WTC11 (cell line): Measurements from ENCODE around the gene ZFYVE28. TPM values are rescaled to one million over a fixed set of nuclear protein-coding genes. Genes with fewer than 3 reads are reported as not detected.

Source experiments
- ATAC-seq: fragments of 200-7000 bp; cut with Tn5 transposase; 2 replicates; pipeline ENCODE4 v1.10.0; 2021; ENCODE audit warnings: mild to moderate bottlenecking, moderate library complexity
- CTCF ChIA-PET: fragments of 300-600 bp; sonication (Branson Sonifier 250); formaldehyde crosslinking; loops from one replicate; lab custom pipeline; 2021; ENCODE audit warnings: antibody characterized with exemption; lab: Charles Lee
- POLR2A ChIA-PET: fragments of 350-600 bp; sonication (Branson Sonifier 250); formaldehyde crosslinking; loops from one replicate; lab custom pipeline; 2021; ENCODE audit warnings: antibody characterized with exemption; lab: Charles Lee
- DNase-seq: peaks from one replicate; pipeline ENCODE4 v3.0.0; 2021; ENCODE audit warnings: low spot score
- H3K27ac Mint-ChIP-seq: 2 replicates; pipeline ENCODE4 v1.8.0; 2021; ENCODE audit warnings: mixed read lengths
- H3K27me3 Mint-ChIP-seq: 2 replicates; pipeline ENCODE4 v1.8.0; 2021; ENCODE audit warnings: low read depth, mild to moderate bottlenecking, moderate library complexity, mixed read lengths
- H3K36me3 Mint-ChIP-seq: 2 replicates; pipeline ENCODE4 v1.8.0; 2021; ENCODE audit warnings: mixed read lengths
- H3K4me1 Mint-ChIP-seq: 2 replicates; pipeline ENCODE4 v1.8.0; 2022; ENCODE audit warnings: mixed read lengths
- H3K4me3 Mint-ChIP-seq: 2 replicates; pipeline ENCODE4 v1.8.0; 2021; ENCODE audit warnings: mild to moderate bottlenecking, moderate library complexity, mixed read lengths
- H3K9me3 Mint-ChIP-seq: 2 replicates; pipeline ENCODE4 v1.8.0; 2021; ENCODE audit warnings: mixed read lengths
- FOXP1 ChIP-seq: sonication (generic); formaldehyde crosslinking; IDR thresholded peaks from 2 replicates; pipeline ENCODE4 v1.8.0; 2022; ENCODE audit warnings: missing genetic modification reagents, mild to moderate bottlenecking, moderate library complexity, borderline replicate concordance
- GRHL2 ChIP-seq: fragments of 250-450 bp; sonication (Bioruptor Pico); IDR thresholded peaks from 2 replicates; pipeline ENCODE4 v1.8.0; 2022; ENCODE audit warnings: mild to moderate bottlenecking, moderate library complexity; ENCODE audit not compliant: insufficient replicate concordance, severe bottlenecking
- GTF2I ChIP-seq: fragments of 250-450 bp; sonication (Bioruptor Pico); conservative IDR thresholded peaks from 2 replicates; pipeline ENCODE4 v1.4.0; 2021; ENCODE audit warnings: mild to moderate bottlenecking
- NFE2L1 ChIP-seq: sonication (generic); formaldehyde crosslinking; IDR thresholded peaks from 2 replicates; pipeline ENCODE4 v1.8.1; 2023; ENCODE audit warnings: missing genetic modification reagents
- NFYB ChIP-seq: sonication (generic); formaldehyde crosslinking; conservative IDR thresholded peaks from 2 replicates; pipeline ENCODE4 v1.8.0; 2022; ENCODE audit warnings: low read depth, missing genetic modification reagents
- TP53 ChIP-seq: sonication (generic); formaldehyde crosslinking; IDR thresholded peaks from 2 replicates; pipeline ENCODE4 v1.8.1; 2023; ENCODE audit warnings: mild to moderate bottlenecking, missing genetic modification reagents
- ZNF671 ChIP-seq: fragments of 250-450 bp; sonication (Bioruptor Pico); IDR thresholded peaks from 2 replicates; pipeline ENCODE4 v1.8.0; 2021; ENCODE audit warnings: mild to moderate bottlenecking
- total RNA-seq: library from RNA; stranded (reverse); gene quantifications from 3 replicates; pipeline ENCODE4 v1.2.3, GENCODE V29; 2021
- TF ChIP-seq, protein P1 (sequence below): sonication (generic); formaldehyde crosslinking; IDR thresholded peaks from 2 replicates; pipeline ENCODE4 v1.8.0; 2023; ENCODE audit warnings: missing genetic modification reagents, mild to moderate bottlenecking, borderline replicate concordance
- TF ChIP-seq, protein P2 (sequence below): sonication (generic); formaldehyde crosslinking; IDR thresholded peaks from 2 replicates; pipeline ENCODE4 v1.8.1; 2023; ENCODE audit warnings: mild to moderate bottlenecking, missing genetic modification reagents, moderate library complexity
- TF ChIP-seq, protein P3 (sequence below): fragments of 250-450 bp; sonication (Bioruptor Pico); IDR thresholded peaks from 2 replicates; pipeline ENCODE4 v1.9.0; 2021; ENCODE audit warnings: mild to moderate bottlenecking
- TF ChIP-seq, protein P4 (sequence below): sonication (generic); formaldehyde crosslinking; IDR thresholded peaks from 2 replicates; pipeline ENCODE4 v1.8.1; 2022; ENCODE audit warnings: mild to moderate bottlenecking, moderate library complexity, missing genetic modification reagents
- TF ChIP-seq, protein P5 (sequence below): sonication (generic); formaldehyde crosslinking; IDR thresholded peaks from 2 replicates; pipeline ENCODE4 v1.8.1; 2022; ENCODE audit warnings: low read depth, missing genetic modification reagents, borderline replicate concordance

The ZFYVE28 gene
- total RNA-seq, 1 experiment from 2014 or later, result 7.8 TPM

DNA sequence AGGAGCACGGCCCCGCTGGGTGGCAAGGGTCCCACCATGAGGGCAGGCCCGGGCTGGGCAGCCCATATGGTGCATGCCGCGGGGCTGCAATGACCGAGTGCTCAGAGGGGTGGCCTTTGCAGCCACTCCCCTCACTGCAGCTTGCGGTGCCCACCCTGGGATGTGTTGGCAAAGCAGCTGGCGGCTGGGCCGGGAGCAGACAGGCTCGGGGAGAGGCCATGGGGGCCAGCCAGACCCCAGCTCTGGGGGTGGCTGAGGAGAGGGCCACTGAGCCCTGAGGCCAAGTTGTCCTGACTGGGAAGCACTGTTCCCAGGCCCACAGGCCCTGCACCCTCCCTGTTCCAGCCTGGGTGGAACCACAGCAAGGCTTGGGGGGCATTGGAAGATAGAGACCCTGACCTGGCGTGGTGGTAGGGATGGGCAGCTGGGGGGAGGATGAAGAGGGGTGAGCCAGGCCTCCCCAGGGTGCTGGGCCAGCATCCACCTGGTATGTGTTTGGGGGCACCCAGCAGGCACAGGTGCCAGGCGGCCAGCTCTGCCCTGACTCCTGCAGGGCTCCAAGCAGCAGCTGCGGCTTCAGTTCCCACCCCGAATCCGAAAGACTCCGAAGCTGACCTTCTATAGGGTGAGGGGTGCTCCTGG, 32.1 kb upstream of the ZFYVE28 start:
- CTCF ChIA-PET, result interaction anchor here (2.9 kb wide), 1 partner anchor 8 kb away, joined by 26 read pairs; no protein-coding TSS in a partner anchor
- Mint-ChIP-seq H3K27ac (no peak overlapping the region), H3K27me3 (no peaks in the 10 kb centered on the region), H3K9me3 (no peaks in the 10 kb centered on the region), H3K4me1 (0 out of 2 replicates have a peak, but pooled peaks cover 2% of the 10 kb centered on the region), H3K36me3 (no peaks in the 10 kb centered on the region), H3K4me3 (no peak overlapping the region)
- TF ChIP-seq NFYB (CRISPR knock-in tag) (no peak), TP53 (CRISPR knock-in tag) (no peak), GTF2I (CRISPR knock-in tag) (no peak), ZNF671 (CRISPR knock-in tag) (no peak), FOXP1 (CRISPR knock-in tag) (no peak)
- POLR2A ChIA-PET, result no interaction called here
- DNase-seq (no peak), ATAC-seq (no peak)

DNA sequence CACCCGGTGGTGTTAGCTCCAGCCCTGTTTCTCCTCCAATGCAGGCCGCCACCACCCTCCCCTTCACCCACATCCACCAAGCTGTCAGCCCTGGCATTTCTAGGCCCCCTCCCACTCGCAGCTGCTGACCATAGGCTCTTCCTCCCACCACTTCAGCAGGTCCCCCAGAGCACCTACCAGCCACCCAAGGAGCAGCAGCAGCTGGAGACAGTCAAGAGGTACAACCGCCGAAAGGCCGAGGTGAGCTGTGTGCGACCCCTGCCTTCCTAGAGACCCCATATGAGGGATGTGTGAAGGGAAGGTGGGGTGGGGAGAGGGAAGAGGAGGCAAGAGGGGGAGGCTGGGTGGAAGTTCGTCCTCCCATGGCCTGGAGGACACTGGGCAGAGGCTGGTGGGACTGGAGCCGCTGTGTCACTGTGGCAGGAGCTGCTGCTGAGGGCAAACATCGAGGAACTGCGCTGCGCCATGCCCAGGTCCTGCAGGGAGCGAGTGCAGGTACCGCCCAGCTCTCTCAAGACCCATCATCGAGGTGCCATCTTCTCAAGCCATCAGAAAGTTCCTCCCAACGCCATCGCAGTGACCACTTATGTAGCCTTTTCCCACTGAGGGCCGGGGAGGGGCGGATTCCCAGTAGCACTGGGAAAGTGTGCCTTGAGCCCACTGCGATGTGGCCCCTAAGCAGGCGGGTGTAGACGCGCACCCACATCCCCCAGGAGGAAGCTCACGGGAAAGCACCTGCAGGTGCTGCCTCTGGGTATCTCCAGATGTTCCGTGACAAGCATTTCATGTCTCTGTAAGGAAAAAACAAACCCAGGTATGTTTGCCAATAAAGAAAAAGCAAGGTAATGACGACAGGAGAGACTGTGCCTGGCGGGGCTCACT, 31.3 kb upstream of the ZFYVE28 start:
- ATAC-seq, result no peak
- 0 out of 2 replicates have a peak, but pooled peaks cover 2% of the 10 kb centered on the region for H3K4me1 Mint-ChIP-seq
- TF ChIP-seq, protein P1, sequence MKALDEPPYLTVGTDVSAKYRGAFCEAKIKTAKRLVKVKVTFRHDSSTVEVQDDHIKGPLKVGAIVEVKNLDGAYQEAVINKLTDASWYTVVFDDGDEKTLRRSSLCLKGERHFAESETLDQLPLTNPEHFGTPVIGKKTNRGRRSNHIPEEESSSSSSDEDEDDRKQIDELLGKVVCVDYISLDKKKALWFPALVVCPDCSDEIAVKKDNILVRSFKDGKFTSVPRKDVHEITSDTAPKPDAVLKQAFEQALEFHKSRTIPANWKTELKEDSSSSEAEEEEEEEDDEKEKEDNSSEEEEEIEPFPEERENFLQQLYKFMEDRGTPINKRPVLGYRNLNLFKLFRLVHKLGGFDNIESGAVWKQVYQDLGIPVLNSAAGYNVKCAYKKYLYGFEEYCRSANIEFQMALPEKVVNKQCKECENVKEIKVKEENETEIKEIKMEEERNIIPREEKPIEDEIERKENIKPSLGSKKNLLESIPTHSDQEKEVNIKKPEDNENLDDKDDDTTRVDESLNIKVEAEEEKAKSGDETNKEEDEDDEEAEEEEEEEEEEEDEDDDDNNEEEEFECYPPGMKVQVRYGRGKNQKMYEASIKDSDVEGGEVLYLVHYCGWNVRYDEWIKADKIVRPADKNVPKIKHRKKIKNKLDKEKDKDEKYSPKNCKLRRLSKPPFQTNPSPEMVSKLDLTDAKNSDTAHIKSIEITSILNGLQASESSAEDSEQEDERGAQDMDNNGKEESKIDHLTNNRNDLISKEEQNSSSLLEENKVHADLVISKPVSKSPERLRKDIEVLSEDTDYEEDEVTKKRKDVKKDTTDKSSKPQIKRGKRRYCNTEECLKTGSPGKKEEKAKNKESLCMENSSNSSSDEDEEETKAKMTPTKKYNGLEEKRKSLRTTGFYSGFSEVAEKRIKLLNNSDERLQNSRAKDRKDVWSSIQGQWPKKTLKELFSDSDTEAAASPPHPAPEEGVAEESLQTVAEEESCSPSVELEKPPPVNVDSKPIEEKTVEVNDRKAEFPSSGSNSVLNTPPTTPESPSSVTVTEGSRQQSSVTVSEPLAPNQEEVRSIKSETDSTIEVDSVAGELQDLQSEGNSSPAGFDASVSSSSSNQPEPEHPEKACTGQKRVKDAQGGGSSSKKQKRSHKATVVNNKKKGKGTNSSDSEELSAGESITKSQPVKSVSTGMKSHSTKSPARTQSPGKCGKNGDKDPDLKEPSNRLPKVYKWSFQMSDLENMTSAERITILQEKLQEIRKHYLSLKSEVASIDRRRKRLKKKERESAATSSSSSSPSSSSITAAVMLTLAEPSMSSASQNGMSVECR (CRISPR knock-in tag), result no peak
- TF ChIP-seq GRHL2 (CRISPR knock-in tag), result no peak
- TF ChIP-seq, protein P2, sequence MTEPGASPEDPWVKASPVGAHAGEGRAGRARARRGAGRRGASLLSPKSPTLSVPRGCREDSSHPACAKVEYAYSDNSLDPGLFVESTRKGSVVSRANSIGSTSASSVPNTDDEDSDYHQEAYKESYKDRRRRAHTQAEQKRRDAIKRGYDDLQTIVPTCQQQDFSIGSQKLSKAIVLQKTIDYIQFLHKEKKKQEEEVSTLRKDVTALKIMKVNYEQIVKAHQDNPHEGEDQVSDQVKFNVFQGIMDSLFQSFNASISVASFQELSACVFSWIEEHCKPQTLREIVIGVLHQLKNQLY (CRISPR knock-in tag), result no peak
- TF ChIP-seq, protein P3, sequence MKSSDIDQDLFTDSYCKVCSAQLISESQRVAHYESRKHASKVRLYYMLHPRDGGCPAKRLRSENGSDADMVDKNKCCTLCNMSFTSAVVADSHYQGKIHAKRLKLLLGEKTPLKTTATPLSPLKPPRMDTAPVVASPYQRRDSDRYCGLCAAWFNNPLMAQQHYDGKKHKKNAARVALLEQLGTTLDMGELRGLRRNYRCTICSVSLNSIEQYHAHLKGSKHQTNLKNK, result no peak
- TF ChIP-seq, protein P4, sequence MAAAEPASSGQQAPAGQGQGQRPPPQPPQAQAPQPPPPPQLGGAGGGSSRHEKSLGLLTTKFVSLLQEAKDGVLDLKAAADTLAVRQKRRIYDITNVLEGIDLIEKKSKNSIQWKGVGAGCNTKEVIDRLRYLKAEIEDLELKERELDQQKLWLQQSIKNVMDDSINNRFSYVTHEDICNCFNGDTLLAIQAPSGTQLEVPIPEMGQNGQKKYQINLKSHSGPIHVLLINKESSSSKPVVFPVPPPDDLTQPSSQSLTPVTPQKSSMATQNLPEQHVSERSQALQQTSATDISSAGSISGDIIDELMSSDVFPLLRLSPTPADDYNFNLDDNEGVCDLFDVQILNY (CRISPR knock-in tag), result no peak
- no peak for TF ChIP-seq NFE2L1
- TF ChIP-seq, protein P5, sequence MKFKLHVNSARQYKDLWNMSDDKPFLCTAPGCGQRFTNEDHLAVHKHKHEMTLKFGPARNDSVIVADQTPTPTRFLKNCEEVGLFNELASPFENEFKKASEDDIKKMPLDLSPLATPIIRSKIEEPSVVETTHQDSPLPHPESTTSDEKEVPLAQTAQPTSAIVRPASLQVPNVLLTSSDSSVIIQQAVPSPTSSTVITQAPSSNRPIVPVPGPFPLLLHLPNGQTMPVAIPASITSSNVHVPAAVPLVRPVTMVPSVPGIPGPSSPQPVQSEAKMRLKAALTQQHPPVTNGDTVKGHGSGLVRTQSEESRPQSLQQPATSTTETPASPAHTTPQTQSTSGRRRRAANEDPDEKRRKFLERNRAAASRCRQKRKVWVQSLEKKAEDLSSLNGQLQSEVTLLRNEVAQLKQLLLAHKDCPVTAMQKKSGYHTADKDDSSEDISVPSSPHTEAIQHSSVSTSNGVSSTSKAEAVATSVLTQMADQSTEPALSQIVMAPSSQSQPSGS (CRISPR knock-in tag), result no peak
- ChIA-PET CTCF (interaction anchor here (2.9 kb wide), 1 partner anchor 8 kb away, joined by 26 read pairs; no protein-coding TSS in a partner anchor), POLR2A (interaction anchor here (0.6 kb wide), 2 partner anchors 10 to 178 kb away, joined by 3 read pairs; no protein-coding TSS in a partner anchor)
- H3K27me3 Mint-ChIP-seq, result no peaks in the 10 kb centered on the region
- no peak for DNase-seq
- H3K27ac Mint-ChIP-seq, result no peak overlapping the region
- H3K9me3 Mint-ChIP-seq, result no peaks in the 10 kb centered on the region
- H3K4me3 Mint-ChIP-seq, result no peak overlapping the region
- H3K36me3 Mint-ChIP-seq, result no peaks in the 10 kb centered on the region
